Left ventricle myocardium inferior (tissue), 1 donor: ENCODE data around the gene USP22. TPM values are rescaled to one million over a fixed set of nuclear protein-coding genes. Genes with fewer than 3 reads are reported as not detected.
A peak's percentile ranks its signal among the peaks of the same experiment; 100 is the strongest.

Experiments used
- DNase-seq: peaks from one replicate; pipeline ENCODE4 v3.0.0-alpha.2; 2020
- H3K27ac ChIP-seq: fragments of 200-600 bp; replicated peaks from 2 replicates; pipeline ENCODE4 v1.8.0; 2021
- H3K27me3 ChIP-seq: fragments of 200-600 bp; 2 replicates; pipeline ENCODE4 v1.8.0; 2021; ENCODE audit warnings: low read depth
- H3K36me3 ChIP-seq: fragments of 200-600 bp; 2 replicates; pipeline ENCODE4 v1.8.0; 2021
- H3K4me1 ChIP-seq: fragments of 200-600 bp; 2 replicates; pipeline ENCODE4 v1.8.0; 2021
- H3K4me3 ChIP-seq: fragments of 200-600 bp; 2 replicates; pipeline ENCODE4 v1.8.0; 2021; ENCODE audit warnings: mild to moderate bottlenecking, moderate library complexity
- H3K9me3 ChIP-seq: fragments of 200-600 bp; replicated peaks from 2 replicates; pipeline ENCODE4 v1.8.0; 2021
- CTCF ChIP-seq: fragments of 200-600 bp; IDR thresholded peaks from 2 replicates; pipeline ENCODE4 v1.8.0; 2021; ENCODE audit warnings: antibody characterized with exemption, mild to moderate bottlenecking, borderline replicate concordance
- intact Hi-C: fragments of 100-400 bp; cut with micrococcal nuclease; formaldehyde crosslinking; loops from one replicate; pipeline ENCODE4 v1.11.0; 2022
- total RNA-seq: library from RNA; stranded (reverse); fragmentation: NEBNext Ultra II Directional; extraction: Animal tissue kit (Norgen Biotek cat#: 25700); gene quantifications from one replicate; pipeline ENCODE4 v1.2.1, GENCODE V29; 2021
- donor health status: DM: no; HTN: yes; CAD: no; lungs with severe emphysema.

The USP22 gene
- total RNA-seq, 1 donor from 2014 or later: 159 TPM

- intact Hi-C loops: no loop called here
- TF ChIP-seq CTCF: no peak
- Histone ChIP-seq H3K4me1 (peaks cover 90% of the 10 kb centered on the region), H3K4me3 (no peak overlapping the region), H3K9me3 (no peaks in the 10 kb centered on the region), H3K36me3 (peaks cover 65% of the 10 kb centered on the region), H3K27me3 (no peaks in the 10 kb centered on the region), H3K27ac (no peak overlapping the region)
- DNase-seq: no peak
These were observed 17.4 kb downstream of the USP22 start for GRCh38 chr17:21025451-21025850.

DNA sequence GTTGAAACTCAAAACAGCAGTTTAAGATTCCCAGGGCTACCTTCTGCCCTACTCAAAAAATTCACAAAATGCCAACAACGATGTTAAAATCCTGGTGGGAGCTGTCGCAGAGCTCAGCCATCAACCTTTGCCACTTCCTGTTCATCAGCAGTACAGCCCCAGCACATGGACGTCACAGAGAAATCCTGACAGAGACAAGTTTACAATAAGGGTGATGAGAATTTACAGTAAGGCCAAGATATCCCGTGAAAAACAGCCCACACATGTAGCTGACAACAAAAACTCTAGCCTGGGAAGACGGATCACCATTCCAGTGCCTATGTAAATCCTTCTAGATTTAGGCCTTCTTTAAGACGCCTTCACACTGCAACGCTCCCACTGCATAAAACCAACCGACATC lies 18.8 kb downstream of the USP22 start:
- no peak for TF ChIP-seq CTCF
- no peaks in the 10 kb centered on the region for H3K9me3 ChIP-seq
- peaks cover 90% of the 10 kb centered on the region for H3K4me1 ChIP-seq
- intact Hi-C loops: no loop called here
- H3K27ac ChIP-seq: peak overlapping the region; percentile 45
- peaks cover 79% of the 10 kb centered on the region for H3K36me3 ChIP-seq
- no peak overlapping the region for H3K4me3 ChIP-seq
- no peak for DNase-seq
- no peaks in the 10 kb centered on the region for H3K27me3 ChIP-seq

- no peak overlapping the region for H3K4me3 ChIP-seq
- TF ChIP-seq CTCF: no peak
- intact Hi-C loops: no loop called here
- H3K36me3 ChIP-seq: peaks cover 85% of the 10 kb centered on the region
- H3K9me3 ChIP-seq: no peaks in the 10 kb centered on the region
- no peaks in the 10 kb centered on the region for H3K27me3 ChIP-seq
- no peak for DNase-seq
- H3K4me1 ChIP-seq: peaks cover 75% of the 10 kb centered on the region
- peak overlapping the region; percentile 20 for H3K27ac ChIP-seq
These were observed 21.5 kb downstream of the USP22 start for GRCh38 chr17:21021208-21021803.

- DNase-seq: no peak
- intact Hi-C loops: no loop called here
- no peaks in the 10 kb centered on the region for H3K9me3 ChIP-seq
- H3K27ac ChIP-seq: peak overlapping the region; percentile 17
- TF ChIP-seq CTCF: no peak
- H3K4me1 ChIP-seq: peaks cover 70% of the 10 kb centered on the region
- H3K4me3 ChIP-seq: no peak overlapping the region
- H3K36me3 ChIP-seq: peaks cover 85% of the 10 kb centered on the region
- no peaks in the 10 kb centered on the region for H3K27me3 ChIP-seq
These were observed 22.2 kb downstream of the USP22 start for GRCh38 chr17:21020622-21021021.

DNA sequence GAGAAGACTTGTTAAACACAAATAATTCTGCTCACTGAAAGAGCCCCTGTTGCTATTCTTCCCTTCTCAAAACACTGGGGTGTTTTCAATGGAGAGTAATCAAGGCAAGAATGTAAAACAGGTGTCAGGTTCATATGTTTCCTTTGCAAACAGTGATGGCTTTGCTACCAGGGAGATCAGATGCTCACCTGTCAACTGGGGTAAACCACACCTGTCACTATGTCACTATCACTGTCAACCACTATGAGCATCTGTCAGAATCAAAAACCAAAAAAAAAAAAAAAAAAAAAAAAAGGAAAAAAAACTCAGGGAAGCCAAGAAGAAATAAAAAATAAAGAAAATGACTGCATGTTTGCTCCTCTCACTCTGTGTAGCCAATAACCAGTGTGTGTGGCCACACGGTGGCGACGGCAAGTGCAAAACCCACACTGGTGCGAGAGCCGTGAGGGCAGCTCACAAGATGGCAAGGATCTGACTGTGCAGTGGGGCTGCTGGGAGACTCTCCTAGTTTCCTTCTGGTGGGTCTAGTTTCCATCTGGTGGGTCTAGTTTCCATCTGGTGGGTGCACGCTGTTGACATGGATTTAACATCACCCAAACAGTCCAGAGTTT lies 22.7 kb downstream of the USP22 start:
- Histone ChIP-seq H3K36me3 (peaks cover 85% of the 10 kb centered on the region), H3K9me3 (no peaks in the 10 kb centered on the region), H3K4me3 (no peak overlapping the region), H3K27ac (peak overlapping the region; percentile 17), H3K27me3 (no peaks in the 10 kb centered on the region), H3K4me1 (peaks cover 65% of the 10 kb centered on the region)
- DNase-seq: peak; percentile 44
- peak; percentile 50 for TF ChIP-seq CTCF
- intact Hi-C loops: no loop called here
